Activated naive CD4-positive, alpha-beta T cell treated with anti-CD3 and anti-CD28 coated beads, Interleukin-2, amount 10 ng/mL, durations not matched to agents 7 days and 5 days (primary cell): ENCODE data around the gene ICA1.
"Not testable (repeated sequence)": the region's sequence is repeated elsewhere in the genome, so short reads cannot be mapped to it uniquely, and the experiment has no call there.

ENCODE experiments used
- CTCF ChIA-PET: fragments of 350-600 bp; sonication (Branson Sonifier 250); formaldehyde crosslinking; loops from one replicate; lab custom pipeline; 2021; ENCODE audit warnings: antibody characterized with exemption; lab: Charles Lee
- DNase-seq: peaks from one replicate; pipeline ENCODE4 v3.0.0-alpha.2; 2020
- H3K27ac Mint-ChIP-seq: one replicate; pipeline ENCODE4 v1.8.0; 2021; ENCODE audit warnings: mild to moderate bottlenecking, moderate library complexity, mixed read lengths
- H3K27me3 Mint-ChIP-seq: one replicate; pipeline ENCODE4 v1.8.0; 2021; ENCODE audit warnings: mild to moderate bottlenecking, mixed read lengths
- H3K36me3 Mint-ChIP-seq: one replicate; pipeline ENCODE4 v1.8.0; 2021; ENCODE audit warnings: mixed read lengths
- H3K4me1 Mint-ChIP-seq: one replicate; pipeline ENCODE4 v1.8.0; 2021; ENCODE audit warnings: mixed read lengths
- H3K4me3 Mint-ChIP-seq: one replicate; pipeline ENCODE4 v1.8.0; 2021; ENCODE audit warnings: mild to moderate bottlenecking, moderate library complexity, mixed read lengths
- H3K9me3 Mint-ChIP-seq: one replicate; pipeline ENCODE4 v1.8.0; 2021; ENCODE audit warnings: mixed read lengths

Gene ICA1

GRCh38 chr7:8111282-8111960, 150.5 kb downstream of the ICA1 start:
- peaks cover 2% of the 10 kb centered on the region for H3K9me3 Mint-ChIP-seq
- H3K4me3 Mint-ChIP-seq: no peak overlapping the region
- DNase-seq: no peak
- H3K27ac Mint-ChIP-seq: no peak overlapping the region
- CTCF ChIA-PET: interaction anchor here (1.9 kb wide), 1 partner anchor 76 kb away, joined by 3 read pairs; no protein-coding TSS in a partner anchor
- H3K4me1 Mint-ChIP-seq: peaks cover 26% of the 10 kb centered on the region
- H3K27me3 Mint-ChIP-seq: peaks cover 3% of the 10 kb centered on the region
- peaks cover 12% of the 10 kb centered on the region for H3K36me3 Mint-ChIP-seq

GRCh38 chr7:8109196-8110022, 152.6 kb downstream of the ICA1 start:
- no peak for DNase-seq
- Mint-ChIP-seq H3K27ac (no peak overlapping the region), H3K27me3 (peaks cover 3% of the 10 kb centered on the region), H3K4me3 (no peak overlapping the region), H3K36me3 (peaks cover 8% of the 10 kb centered on the region), H3K9me3 (peaks cover 2% of the 10 kb centered on the region), H3K4me1 (peaks cover 22% of the 10 kb centered on the region)
- CTCF ChIA-PET: interaction anchor here (1.0 kb wide), 1 partner anchor 50 kb away, joined by 3 read pairs; no protein-coding TSS in a partner anchor

- Mint-ChIP-seq H3K9me3 (peaks cover 10% of the 10 kb centered on the region), H3K4me3 (no peak overlapping the region), H3K27ac (no peak overlapping the region), H3K36me3 (peaks cover 6% of the 10 kb centered on the region), H3K4me1 (peaks cover 15% of the 10 kb centered on the region), H3K27me3 (peaks cover 3% of the 10 kb centered on the region)
- DNase-seq: no peak
- CTCF ChIA-PET: no interaction called here
Measured at GRCh38 chr7:8105449-8106095, 156.4 kb downstream of the ICA1 start.

- H3K27me3 Mint-ChIP-seq: no peaks in the 10 kb centered on the region
- CTCF ChIA-PET: interaction anchor here (1.2 kb wide), 1 partner anchor 23 kb away, joined by 3 read pairs; no protein-coding TSS in a partner anchor
- no peak for DNase-seq
- H3K4me3 Mint-ChIP-seq: no peak overlapping the region
- H3K27ac Mint-ChIP-seq: no peak overlapping the region
- peaks cover 11% of the 10 kb centered on the region for H3K9me3 Mint-ChIP-seq
- peaks cover 15% of the 10 kb centered on the region for H3K4me1 Mint-ChIP-seq
- peaks cover 7% of the 10 kb centered on the region for H3K36me3 Mint-ChIP-seq
Measured at GRCh38 chr7:8103282-8103681, 158.7 kb downstream of the ICA1 start.

- H3K27ac Mint-ChIP-seq, CTCF ChIA-PET, H3K4me3 Mint-ChIP-seq, H3K27me3 Mint-ChIP-seq, DNase-seq: not testable (repeated sequence)
- Mint-ChIP-seq H3K9me3 (peaks cover 11% of the 10 kb centered on the region), H3K4me1 (peaks cover 14% of the 10 kb centered on the region), H3K36me3 (peaks cover 11% of the 10 kb centered on the region)
Measured at GRCh38 chr7:8101292-8101691, 160.7 kb downstream of the ICA1 start.

GRCh38 chr7:8094164-8095140, 167.5 kb downstream of the ICA1 start:
- CTCF ChIA-PET: no interaction called here
- Mint-ChIP-seq H3K4me3 (no peak overlapping the region), H3K27me3 (no peaks in the 10 kb centered on the region), H3K9me3 (peaks cover 4% of the 10 kb centered on the region), H3K4me1 (no peaks in the 10 kb centered on the region), H3K27ac (no peak overlapping the region), H3K36me3 (peaks cover 10% of the 10 kb centered on the region)
- DNase-seq: no peak

- H3K27me3 Mint-ChIP-seq: no peaks in the 10 kb centered on the region
- H3K9me3 Mint-ChIP-seq: peaks cover 4% of the 10 kb centered on the region
- H3K27ac Mint-ChIP-seq: no peak overlapping the region
- no peak overlapping the region for H3K4me3 Mint-ChIP-seq
- H3K4me1 Mint-ChIP-seq: no peaks in the 10 kb centered on the region
- CTCF ChIA-PET: interaction anchor here (0.9 to 1.2 kb wide), 2 partner anchors 9 to 119 kb away, joined by 3 to 4 read pairs; no protein-coding TSS in a partner anchor
- no peak for DNase-seq
- H3K36me3 Mint-ChIP-seq: peaks cover 11% of the 10 kb centered on the region
Measured at GRCh38 chr7:8092140-8092539, 169.8 kb downstream of the ICA1 start.

GRCh38 chr7:8089036-8089780, 172.8 kb downstream of the ICA1 start:
- peaks cover 22% of the 10 kb centered on the region for H3K36me3 Mint-ChIP-seq
- no peaks in the 10 kb centered on the region for H3K4me1 Mint-ChIP-seq
- DNase-seq: no peak
- no peak overlapping the region for H3K4me3 Mint-ChIP-seq
- CTCF ChIA-PET: interaction anchor here (1.4 kb wide), 1 partner anchor 101 kb away, joined by 5 read pairs; no protein-coding TSS in a partner anchor
- H3K9me3 Mint-ChIP-seq: no peaks in the 10 kb centered on the region
- no peaks in the 10 kb centered on the region for H3K27me3 Mint-ChIP-seq
- no peak overlapping the region for H3K27ac Mint-ChIP-seq

GRCh38 chr7:8086239-8086638, 175.7 kb downstream of the ICA1 start:
- Mint-ChIP-seq H3K4me3 (no peak overlapping the region), H3K9me3 (no peaks in the 10 kb centered on the region), H3K27ac (no peak overlapping the region), H3K27me3 (no peaks in the 10 kb centered on the region), H3K36me3 (peaks cover 25% of the 10 kb centered on the region), H3K4me1 (no peaks in the 10 kb centered on the region)
- no peak for DNase-seq
- CTCF ChIA-PET: interaction anchor here (0.8 kb wide), 1 partner anchor 405 kb away, joined by 3 read pairs; no protein-coding TSS in a partner anchor

GRCh38 chr7:8085420-8085819, 176.5 kb downstream of the ICA1 start:
- DNase-seq: no peak
- no peaks in the 10 kb centered on the region for H3K27me3 Mint-ChIP-seq
- no peak overlapping the region for H3K4me3 Mint-ChIP-seq
- H3K36me3 Mint-ChIP-seq: peaks cover 25% of the 10 kb centered on the region
- no peaks in the 10 kb centered on the region for H3K9me3 Mint-ChIP-seq
- CTCF ChIA-PET: interaction anchor here (1.1 to 1.5 kb wide), 2 partner anchors 12 to 15 kb away, joined by 4 read pairs; no protein-coding TSS in a partner anchor
- H3K27ac Mint-ChIP-seq: no peak overlapping the region
- H3K4me1 Mint-ChIP-seq: no peaks in the 10 kb centered on the region

GRCh38 chr7:8084836-8085235, 177.1 kb downstream of the ICA1 start:
- no peak for DNase-seq
- no peak overlapping the region for H3K27ac Mint-ChIP-seq

GRCh38 chr7:8082762-8083161, 179.2 kb downstream of the ICA1 start:
- Mint-ChIP-seq H3K4me1 (no peaks in the 10 kb centered on the region), H3K4me3 (no peak overlapping the region), H3K27ac (no peak overlapping the region), H3K9me3 (no peaks in the 10 kb centered on the region), H3K27me3 (no peaks in the 10 kb centered on the region), H3K36me3 (peaks cover 21% of the 10 kb centered on the region)
- CTCF ChIA-PET: interaction anchor here (1.1 kb wide), 1 partner anchor 10 kb away, joined by 4 read pairs; no protein-coding TSS in a partner anchor
- no peak for DNase-seq

More at GRCh38 chr7:8084836-8085235, 177.1 kb downstream of the ICA1 start:
- CTCF ChIA-PET: interaction anchor here (1.1 to 1.5 kb wide), 2 partner anchors 12 to 14 kb away, joined by 4 read pairs; no protein-coding TSS in a partner anchor
- Mint-ChIP-seq H3K4me3 (no peak overlapping the region), H3K4me1 (no peaks in the 10 kb centered on the region), H3K9me3 (no peaks in the 10 kb centered on the region), H3K27me3 (no peaks in the 10 kb centered on the region), H3K36me3 (peaks cover 22% of the 10 kb centered on the region)
